Nephron progenitor cell (in vitro differentiated cells): ENCODE results near the gene SMIM31.

ENCODE experiments used
- DNase-seq: peaks from one replicate; pipeline ENCODE4 v3.0.0; 2021
- H3K27ac Mint-ChIP-seq: 2 replicates; pipeline ENCODE4 v1.8.0; 2021; ENCODE audit warnings: mild to moderate bottlenecking, moderate library complexity, mixed read lengths
- H3K27me3 Mint-ChIP-seq: 2 replicates; pipeline ENCODE4 v1.8.0; 2021; ENCODE audit warnings: mild to moderate bottlenecking, low read depth, mixed read lengths; ENCODE audit not compliant: poor library complexity
- H3K36me3 Mint-ChIP-seq: 2 replicates; pipeline ENCODE4 v1.8.0; 2021; ENCODE audit warnings: low read depth, mixed read lengths
- H3K4me1 Mint-ChIP-seq: 2 replicates; pipeline ENCODE4 v1.8.0; 2021; ENCODE audit warnings: mixed read lengths
- H3K4me3 Mint-ChIP-seq: 2 replicates; pipeline ENCODE4 v1.8.0; 2021; ENCODE audit warnings: mild to moderate bottlenecking, moderate library complexity, mixed read lengths
- H3K9me3 Mint-ChIP-seq: 2 replicates; pipeline ENCODE4 v1.8.0; 2021; ENCODE audit warnings: mild to moderate bottlenecking, moderate library complexity, mixed read lengths
- TF ChIP-seq, protein P1 (sequence below): fragments of 200-600 bp; sonication (generic); IDR thresholded peaks from 2 replicates; pipeline ENCODE4 v1.5.0; 2021; ENCODE audit warnings: antibody characterized with exemption

The SMIM31 gene

DNA sequence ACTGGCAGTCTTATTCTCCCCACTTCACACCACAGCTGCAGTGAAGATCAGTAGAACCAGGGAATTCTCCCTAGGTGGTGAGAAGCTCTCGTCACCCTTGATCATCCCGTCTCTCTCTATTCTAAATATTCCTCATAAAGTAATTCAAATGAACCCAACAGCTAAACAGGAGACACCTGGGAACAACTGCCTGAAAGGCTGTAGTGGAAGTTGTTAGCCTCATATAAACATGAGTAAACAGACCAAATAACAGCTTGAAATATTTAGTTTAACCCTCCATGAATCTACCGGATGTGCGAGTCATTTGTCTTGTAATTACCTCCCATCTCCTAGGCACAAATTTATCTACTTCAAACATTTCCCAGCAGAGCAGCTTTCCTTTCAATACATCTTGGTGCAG lies 92.6 kb downstream of the SMIM31 start:
- DNase-seq, result no peak
- no peak overlapping the region for H3K4me3 Mint-ChIP-seq
- no peaks in the 10 kb centered on the region for H3K36me3 Mint-ChIP-seq
- no peaks in the 10 kb centered on the region for H3K27me3 Mint-ChIP-seq
- peak overlapping the region; percentile 68 for H3K27ac Mint-ChIP-seq
- TF ChIP-seq, protein P1, sequence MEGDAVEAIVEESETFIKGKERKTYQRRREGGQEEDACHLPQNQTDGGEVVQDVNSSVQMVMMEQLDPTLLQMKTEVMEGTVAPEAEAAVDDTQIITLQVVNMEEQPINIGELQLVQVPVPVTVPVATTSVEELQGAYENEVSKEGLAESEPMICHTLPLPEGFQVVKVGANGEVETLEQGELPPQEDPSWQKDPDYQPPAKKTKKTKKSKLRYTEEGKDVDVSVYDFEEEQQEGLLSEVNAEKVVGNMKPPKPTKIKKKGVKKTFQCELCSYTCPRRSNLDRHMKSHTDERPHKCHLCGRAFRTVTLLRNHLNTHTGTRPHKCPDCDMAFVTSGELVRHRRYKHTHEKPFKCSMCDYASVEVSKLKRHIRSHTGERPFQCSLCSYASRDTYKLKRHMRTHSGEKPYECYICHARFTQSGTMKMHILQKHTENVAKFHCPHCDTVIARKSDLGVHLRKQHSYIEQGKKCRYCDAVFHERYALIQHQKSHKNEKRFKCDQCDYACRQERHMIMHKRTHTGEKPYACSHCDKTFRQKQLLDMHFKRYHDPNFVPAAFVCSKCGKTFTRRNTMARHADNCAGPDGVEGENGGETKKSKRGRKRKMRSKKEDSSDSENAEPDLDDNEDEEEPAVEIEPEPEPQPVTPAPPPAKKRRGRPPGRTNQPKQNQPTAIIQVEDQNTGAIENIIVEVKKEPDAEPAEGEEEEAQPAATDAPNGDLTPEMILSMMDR, result no peak
- peaks cover 2% of the 10 kb centered on the region for H3K9me3 Mint-ChIP-seq
- H3K4me1 Mint-ChIP-seq, result peaks cover 26% of the 10 kb centered on the region

DNA sequence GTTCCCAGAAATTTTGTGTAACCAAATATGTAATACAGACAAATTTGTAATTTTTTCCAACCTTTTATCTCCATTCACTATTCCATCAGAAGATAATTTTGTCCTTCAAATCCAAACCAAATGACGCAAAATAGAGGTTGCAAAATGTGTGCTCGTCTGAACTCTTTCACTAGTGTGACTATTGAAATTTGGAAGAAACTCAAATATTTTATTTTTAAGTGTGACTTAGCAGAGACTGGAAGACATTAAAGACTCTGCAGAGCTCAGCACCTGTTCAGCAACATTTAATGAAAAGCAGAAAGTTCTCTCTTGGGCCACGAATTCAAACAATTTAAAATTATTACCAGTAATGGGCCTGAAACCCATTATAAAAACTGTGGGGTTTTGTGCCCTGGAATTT lies 93.1 kb downstream of the SMIM31 start:
- H3K9me3 Mint-ChIP-seq, result peaks cover 5% of the 10 kb centered on the region
- H3K27me3 Mint-ChIP-seq, result peaks cover 3% of the 10 kb centered on the region
- H3K36me3 Mint-ChIP-seq, result no peaks in the 10 kb centered on the region
- peak overlapping the region; percentile 68 for H3K27ac Mint-ChIP-seq
- H3K4me3 Mint-ChIP-seq, result no peak overlapping the region
- TF ChIP-seq, protein P1, result no peak
- peaks cover 26% of the 10 kb centered on the region for H3K4me1 Mint-ChIP-seq
- no peak for DNase-seq

DNA sequence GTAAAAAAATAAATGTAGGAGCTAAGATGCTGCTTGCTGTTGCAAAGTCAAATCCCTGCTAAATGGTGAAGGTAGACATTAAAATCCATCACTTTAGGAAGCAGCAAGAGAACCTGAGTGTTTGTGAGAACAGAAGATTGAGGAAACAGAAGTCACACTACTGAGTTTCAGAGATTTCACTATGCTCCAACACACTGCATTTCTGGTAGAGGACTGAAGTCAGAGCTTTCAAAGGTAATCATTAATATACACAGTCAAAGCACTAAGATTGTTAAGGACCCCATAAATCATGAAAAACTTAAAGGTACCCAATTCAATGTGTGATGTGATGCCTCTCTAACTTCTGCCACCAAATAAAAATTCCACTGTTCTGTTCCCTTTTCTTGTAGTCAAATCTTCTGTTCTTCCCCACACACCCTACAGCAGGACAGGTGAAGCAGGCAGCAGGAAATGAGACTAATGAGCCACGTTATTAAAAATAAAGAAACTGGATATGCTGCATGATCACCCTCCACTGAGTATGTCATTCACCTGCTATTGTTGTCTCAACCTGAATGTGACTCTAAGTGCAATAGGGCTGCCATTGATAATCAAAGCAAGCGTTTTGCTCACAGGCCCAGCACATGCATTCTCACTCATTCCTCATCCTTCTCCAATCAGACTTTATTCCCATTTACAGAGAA lies 94.2 kb downstream of the SMIM31 start:
- no peak for DNase-seq
- H3K27ac Mint-ChIP-seq, result no peak overlapping the region
- H3K4me3 Mint-ChIP-seq, result no peak overlapping the region
- H3K9me3 Mint-ChIP-seq, result peaks cover 5% of the 10 kb centered on the region
- TF ChIP-seq, protein P1, result no peak
- peaks cover 3% of the 10 kb centered on the region for H3K27me3 Mint-ChIP-seq
- peaks cover 26% of the 10 kb centered on the region for H3K4me1 Mint-ChIP-seq
- H3K36me3 Mint-ChIP-seq, result no peaks in the 10 kb centered on the region
